Midbrain (tissue), 1 donor: ENCODE measurements around the gene MDFI.

Source experiments
- DNase-seq: peaks from one replicate; lab custom pipeline; 2025; lab: John Stamatoyannopoulos, UW

The MDFI gene

GRCh38 chr6:41634657-41635056, 3.6 kb upstream of the MDFI start:
- DNase-seq: no peak

GRCh38 chr6:41635365-41635764, 2.9 kb upstream of the MDFI start:
- no peak for DNase-seq

- DNase-seq: no peak
These were observed 1.5 kb upstream of the MDFI start for GRCh38 chr6:41636833-41637193.

GRCh38 chr6:41637194-41638001, 870 bp upstream of the MDFI start:
- no peak for DNase-seq

GRCh38 chr6:41638935-41639808, 904 bp downstream of the MDFI start:
- DNase-seq: no peak

- DNase-seq: no peak
These were observed 1.6 kb downstream of the MDFI start for GRCh38 chr6:41639809-41640371.

- DNase-seq: no peak
These were observed 2.2 kb downstream of the MDFI start for GRCh38 chr6:41640426-41640825.

GRCh38 chr6:41641352-41641925, 3.2 kb downstream of the MDFI start:
- DNase-seq: no peak

GRCh38 chr6:41642090-41642959, 4.1 kb downstream of the MDFI start:
- DNase-seq: no peak

GRCh38 chr6:41642960-41643898, 5.0 kb downstream of the MDFI start:
- DNase-seq: no peak

- no peak for DNase-seq
These were observed 5.6 kb downstream of the MDFI start for GRCh38 chr6:41643899-41644269.

GRCh38 chr6:41644297-41644879, 6.1 kb downstream of the MDFI start:
- no peak for DNase-seq

GRCh38 chr6:41645007-41645618, 6.8 kb downstream of the MDFI start:
- no peak for DNase-seq

- DNase-seq: no peak
These were observed 7.9 kb downstream of the MDFI start for GRCh38 chr6:41646026-41646795.

GRCh38 chr6:41647061-41647511, 8.8 kb downstream of the MDFI start:
- no peak for DNase-seq

GRCh38 chr6:41648070-41648585, 9.9 kb downstream of the MDFI start:
- no peak for DNase-seq

GRCh38 chr6:41648921-41649320, 10.7 kb downstream of the MDFI start:
- no peak for DNase-seq

GRCh38 chr6:41649596-41649995, 11.3 kb downstream of the MDFI start:
- DNase-seq: no peak
